Endothelial cell of umbilical vein (primary cell): ENCODE measurements around the gene UTS2B. TPM values are rescaled to one million over a fixed set of nuclear protein-coding genes. Genes with fewer than 3 reads are reported as not detected.

ENCODE experiments used
- BruUV-seq: library from RNA; stranded (reverse); fragments of 400-500 nt; replicated peaks from 2 replicates; lab custom pipeline; 2021; lab: Mats Ljungman, UMichigan
- CTCF ChIA-PET: fragments of 300-600, 350-600 bp; sonication (Branson Sonifier 250); formaldehyde crosslinking; loops from one replicate; lab custom pipeline; 2021; ENCODE audit warnings: antibody characterized with exemption, inconsistent platforms; lab: Charles Lee
- POLR2A ChIA-PET: fragments of 300-600, 350-600 bp; sonication (Branson Sonifier 250); formaldehyde crosslinking; loops from one replicate; lab custom pipeline; 2021; ENCODE audit warnings: antibody characterized with exemption, inconsistent platforms; lab: Charles Lee
- DNase-seq: peaks from one replicate; pipeline ENCODE4 v3.0.0-alpha.2; 2011; ENCODE audit warnings: low read depth, low spot score
- FAIRE-seq: peaks from 2 replicates; lab custom pipeline; 2011; peaks lifted over from hg19 to GRCh38; lab: Jason Lieb, UNC
- H2AFZ ChIP-seq: 2 replicates; pipeline ENCODE4 v1.6.0; 2012; ENCODE audit warnings: low read depth, low read length, control low read depth, inconsistent platforms
- H3K27ac ChIP-seq: 2 replicates; pipeline ENCODE4 v1.5.1; 2011; ENCODE audit warnings: low read depth, mild to moderate bottlenecking, control low read depth, low read length, moderate library complexity; ENCODE audit not compliant: insufficient read depth
- H3K27me3 ChIP-seq, 2 experiments: 2 replicates each; pipeline versions ENCODE4 v1.6.0 to v1.6.1; 2011; ENCODE audit warnings: low read length in 2 of 2, mixed read lengths in 1 of 2; ENCODE audit not compliant: control insufficient read depth in 2 of 2, insufficient read depth in 2 of 2
- H3K36me3 ChIP-seq, 2 experiments: 2 replicates in 1 of 2; 3 replicates in 1 of 2; pipeline ENCODE4 v1.5.1; 2011; ENCODE audit warnings: low read length in 2 of 2, mild to moderate bottlenecking in 1 of 2, moderate library complexity in 1 of 2; ENCODE audit not compliant: control insufficient read depth in 2 of 2, insufficient read depth in 2 of 2; ENCODE audit errors: extremely low read depth in 1 of 2
- H3K4me1 ChIP-seq: 3 replicates; pipeline ENCODE4 v1.5.1; 2011; ENCODE audit warnings: mild to moderate bottlenecking, low read length; ENCODE audit not compliant: control insufficient read depth, insufficient read depth; ENCODE audit errors: extremely low read depth
- H3K4me2 ChIP-seq: 2 replicates; pipeline ENCODE4 v1.6.1; 2011; ENCODE audit warnings: low read length, control low read depth, mixed read lengths; ENCODE audit not compliant: insufficient read depth
- H3K4me3 ChIP-seq, 3 experiments: fragments of 200-600 bp in 1 of 3; sonication (generic), shearing (Covaris generic) in 1 of 3; replicated peaks in 1 of 3; 2 replicates each; pipeline ENCODE4 v1.5.1; 2011 to 2016; ENCODE audit warnings: control low read depth in 3 of 3, low read length in 3 of 3, mild to moderate bottlenecking in 2 of 3, inconsistent platforms in 1 of 3, low read depth in 1 of 3, moderate library complexity in 1 of 3; ENCODE audit not compliant: insufficient read depth in 1 of 3
- H3K79me2 ChIP-seq: 2 replicates; pipeline ENCODE4 v1.6.0; 2012; ENCODE audit warnings: low read length, inconsistent platforms; ENCODE audit not compliant: control insufficient read depth, insufficient read depth
- H3K9ac ChIP-seq: replicated peaks from 2 replicates; pipeline ENCODE3; 2011; ENCODE audit warnings: low read length, control low read depth; ENCODE audit not compliant: insufficient read depth; ENCODE audit errors: extremely low read depth
- H3K9me1 ChIP-seq: replicated peaks from 3 replicates; pipeline ENCODE4 v1.6.0; 2011; ENCODE audit warnings: mild to moderate bottlenecking, low read length; ENCODE audit not compliant: control insufficient read depth, insufficient read depth; ENCODE audit errors: extremely low read depth
- H3K9me3 ChIP-seq: replicated peaks from 2 replicates; pipeline ENCODE4 v1.5.1; 2012; ENCODE audit warnings: low read length, inconsistent platforms; ENCODE audit not compliant: control insufficient read depth, insufficient read depth
- H4K20me1 ChIP-seq: replicated peaks from 2 replicates; pipeline ENCODE3; 2011; ENCODE audit warnings: mild to moderate bottlenecking, low read length; ENCODE audit not compliant: control insufficient read depth, insufficient read depth; ENCODE audit errors: extremely low read depth
- EZH2 ChIP-seq: IDR thresholded peaks from 2 replicates; pipeline ENCODE4 v1.6.1; 2012; ENCODE audit warnings: borderline replicate concordance, low read depth, mild to moderate bottlenecking, moderate library complexity, low read length, inconsistent platforms; ENCODE audit not compliant: severe bottlenecking
- FOS ChIP-seq: IDR thresholded peaks from 2 replicates; pipeline ENCODE4 v1.6.1; 2011; ENCODE audit warnings: mild to moderate bottlenecking, low read length, moderate library complexity, borderline replicate concordance; ENCODE audit not compliant: insufficient read depth
- GATA2 ChIP-seq: IDR thresholded peaks from 2 replicates; pipeline ENCODE4 v1.7.0; 2011; ENCODE audit warnings: low read depth, mild to moderate bottlenecking, moderate library complexity, mixed read lengths, low read length; ENCODE audit not compliant: insufficient read length, insufficient read depth
- JUN ChIP-seq: IDR thresholded peaks from 2 replicates; pipeline ENCODE4 v1.6.1; 2011; ENCODE audit warnings: borderline replicate concordance, low read depth; ENCODE audit not compliant: insufficient read length, insufficient read depth
- POLR2A ChIP-seq: IDR thresholded peaks from 2 replicates; pipeline ENCODE4 v1.6.1; 2012; ENCODE audit warnings: low read depth, mild to moderate bottlenecking, control low read depth, low read length
- POLR2AphosphoS5 ChIP-seq: IDR thresholded peaks from 2 replicates; pipeline ENCODE4 v1.6.1; 2012; ENCODE audit warnings: low read depth, mild to moderate bottlenecking, control low read depth, low read length, moderate library complexity; ENCODE audit not compliant: insufficient read depth
- dilution Hi-C: fragments of 300-500 bp; cut with MboI; formaldehyde crosslinking; loops from one replicate; pipeline ENCODE4 v1.15.0; 2019; ENCODE audit warnings: low sequenced_read_pairs; ENCODE audit not compliant: extremely low pct_ligation_motif_present
- intact Hi-C: fragments of 100-400 bp; cut with micrococcal nuclease; formaldehyde crosslinking; loops from one replicate; pipeline ENCODE4 v1.10.0; 2022
- polyA plus RNA-seq, 4 experiments: library from polyadenylated mRNA; depleted of rRNA in 3 of 4; stranded (reverse) in 3 of 4; unstranded in 1 of 4; fragments of >200 nt; gene quantifications; 2 replicates each; pipeline versions ENCODE4 v1.2.1 to v1.2.3, GENCODE V29; 2011 to 2012; ENCODE audit warnings: missing spikeins in 1 of 4
- total RNA-seq: library from RNA; stranded (reverse); gene quantifications from 2 replicates; pipeline ENCODE4 v1.2.3, GENCODE V29; 2021
- TF ChIP-seq, protein P1 (sequence below), 2 donors: IDR thresholded peaks; 1 replicate in 1 of 2; 2 replicates in 1 of 2; pipeline ENCODE4 v1.5.1; 2011; ENCODE audit warnings: low read length in 2 of 2, mild to moderate bottlenecking in 2 of 2, moderate library complexity in 2 of 2, control low read depth in 1 of 2, inconsistent platforms in 1 of 2, low read depth in 1 of 2; ENCODE audit not compliant: insufficient read depth in 1 of 2; ENCODE audit errors: extremely low read depth in 1 of 2

Gene UTS2B
- total and polyA plus RNA-seq, 2 donors (not counting 3 experiments of a cell fraction or from before 2014, with no cell fraction given) = 0.21 to 1.1 TPM

DNA sequence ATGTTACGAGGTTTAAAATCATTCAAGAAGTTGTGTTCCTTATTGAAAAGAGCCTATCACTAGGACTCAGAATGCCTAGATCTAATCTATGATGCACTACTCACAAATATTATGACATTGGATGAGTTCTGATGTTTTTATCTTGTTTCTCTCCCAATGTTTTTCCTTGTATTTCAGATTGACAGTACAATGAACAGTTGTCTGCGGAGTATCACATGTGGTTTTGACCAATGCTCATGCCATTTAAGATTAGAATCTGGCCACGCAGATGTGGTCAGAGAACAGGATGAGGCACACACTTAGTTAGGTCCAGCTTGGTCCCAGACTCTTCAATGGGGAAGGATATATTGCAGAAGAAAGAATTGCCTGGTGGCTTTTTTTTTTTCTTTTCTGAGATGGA is 26.7 kb downstream of the UTS2B start:
- Histone ChIP-seq H3K4me1 (no peaks in the 10 kb centered on the region), H3K79me2 (no peaks in the 10 kb centered on the region), H2AFZ (no peak overlapping the region), H3K27ac (no peak overlapping the region), H3K9me1 (no peaks in the 10 kb centered on the region), H3K9me3 (no peaks in the 10 kb centered on the region), H3K36me3 (no peaks in the 10 kb centered on the region), H3K4me2 (no peak overlapping the region), H4K20me1 (no peaks in the 10 kb centered on the region), H3K4me3 (no peak overlapping the region), H3K27me3 (no peaks in the 10 kb centered on the region), H3K9ac (no peak overlapping the region)
- no peak for TF ChIP-seq EZH2
- TF ChIP-seq JUN = no peak
- TF ChIP-seq, protein P1, sequence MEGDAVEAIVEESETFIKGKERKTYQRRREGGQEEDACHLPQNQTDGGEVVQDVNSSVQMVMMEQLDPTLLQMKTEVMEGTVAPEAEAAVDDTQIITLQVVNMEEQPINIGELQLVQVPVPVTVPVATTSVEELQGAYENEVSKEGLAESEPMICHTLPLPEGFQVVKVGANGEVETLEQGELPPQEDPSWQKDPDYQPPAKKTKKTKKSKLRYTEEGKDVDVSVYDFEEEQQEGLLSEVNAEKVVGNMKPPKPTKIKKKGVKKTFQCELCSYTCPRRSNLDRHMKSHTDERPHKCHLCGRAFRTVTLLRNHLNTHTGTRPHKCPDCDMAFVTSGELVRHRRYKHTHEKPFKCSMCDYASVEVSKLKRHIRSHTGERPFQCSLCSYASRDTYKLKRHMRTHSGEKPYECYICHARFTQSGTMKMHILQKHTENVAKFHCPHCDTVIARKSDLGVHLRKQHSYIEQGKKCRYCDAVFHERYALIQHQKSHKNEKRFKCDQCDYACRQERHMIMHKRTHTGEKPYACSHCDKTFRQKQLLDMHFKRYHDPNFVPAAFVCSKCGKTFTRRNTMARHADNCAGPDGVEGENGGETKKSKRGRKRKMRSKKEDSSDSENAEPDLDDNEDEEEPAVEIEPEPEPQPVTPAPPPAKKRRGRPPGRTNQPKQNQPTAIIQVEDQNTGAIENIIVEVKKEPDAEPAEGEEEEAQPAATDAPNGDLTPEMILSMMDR (IDR thresholded peaks at IDR 0.05; ENCODE audit: extremely low read depth in 1 of 2, insufficient read depth in 1 of 2, low read depth in 1 of 2, low read length in 2 of 2) = no peak
- no peak for TF ChIP-seq POLR2A
- no peak for TF ChIP-seq POLR2AphosphoS5
- no peak for TF ChIP-seq FOS
- TF ChIP-seq GATA2 = no peak
- intact Hi-C loops (no loop called here), dilution Hi-C loops (no loop called here)
- DNase-seq (no peak), FAIRE-seq (no peak)
- ChIA-PET POLR2A (no interaction called here), CTCF (interaction anchor here (1.1 kb wide), 1 partner anchor 12 kb away, joined by 4 read pairs; no protein-coding TSS in a partner anchor)
- no TSS peak for BruUV-seq
